Osteocyte (in vitro differentiated cells): ENCODE measurements around the gene PITPNM3. TPM values are rescaled to one million over a fixed set of nuclear protein-coding genes. Genes with fewer than 3 reads are reported as not detected.

ENCODE experiments used
- DNase-seq: peaks from one replicate; pipeline ENCODE4 v3.0.0; 2021; ENCODE audit warnings: mixed read lengths; ENCODE audit not compliant: unreplicated experiment; ENCODE audit errors: extremely low spot score
- H3K27ac Mint-ChIP-seq: one replicate; pipeline ENCODE4 v1.8.0; 2021; ENCODE audit warnings: mild to moderate bottlenecking, mixed read lengths; ENCODE audit not compliant: unreplicated experiment
- H3K27me3 Mint-ChIP-seq: one replicate; pipeline ENCODE4 v1.8.0; 2021; ENCODE audit warnings: mixed read lengths; ENCODE audit not compliant: unreplicated experiment
- H3K36me3 Mint-ChIP-seq: one replicate; pipeline ENCODE4 v1.8.0; 2021; ENCODE audit warnings: mixed read lengths; ENCODE audit not compliant: unreplicated experiment
- H3K4me1 Mint-ChIP-seq: one replicate; pipeline ENCODE4 v1.8.0; 2021; ENCODE audit warnings: mixed read lengths; ENCODE audit not compliant: unreplicated experiment
- H3K4me3 Mint-ChIP-seq: one replicate; pipeline ENCODE4 v1.8.0; 2021; ENCODE audit warnings: mild to moderate bottlenecking, moderate library complexity, mixed read lengths; ENCODE audit not compliant: unreplicated experiment
- H3K9me3 Mint-ChIP-seq: one replicate; pipeline ENCODE4 v1.8.0; 2021; ENCODE audit warnings: mixed read lengths; ENCODE audit not compliant: unreplicated experiment
- CTCF ChIP-seq: fragments of 200-600 bp; sonication (generic); IDR thresholded peaks from 2 replicates; pipeline ENCODE4 v1.5.0; 2021; ENCODE audit warnings: antibody characterized with exemption, mild to moderate bottlenecking, moderate library complexity
- total RNA-seq: library from RNA; stranded (reverse); gene quantifications from 2 replicates; pipeline ENCODE4 v1.2.1, GENCODE V29; 2021

Gene PITPNM3
- total RNA-seq, 1 donor from 2014 or later: 0.94 TPM

- H3K4me3 Mint-ChIP-seq: no peak overlapping the region
- H3K27me3 Mint-ChIP-seq: peaks cover 6% of the 10 kb centered on the region
- no peak for TF ChIP-seq CTCF
- H3K4me1 Mint-ChIP-seq: peaks cover 13% of the 10 kb centered on the region
- no peak for DNase-seq
- peaks cover 2% of the 10 kb centered on the region for H3K36me3 Mint-ChIP-seq
- H3K9me3 Mint-ChIP-seq: no peaks in the 10 kb centered on the region
- no peak overlapping the region for H3K27ac Mint-ChIP-seq
These were observed 102.9 kb downstream of the PITPNM3 start for GRCh38 chr17:6453279-6454024.

GRCh38 chr17:6452471-6453266 is 103.7 kb downstream of the PITPNM3 start:
- no peak for TF ChIP-seq CTCF
- peaks cover 2% of the 10 kb centered on the region for H3K36me3 Mint-ChIP-seq
- H3K9me3 Mint-ChIP-seq: no peaks in the 10 kb centered on the region
- DNase-seq: no peak
- no peak overlapping the region for H3K27ac Mint-ChIP-seq
- peaks cover 13% of the 10 kb centered on the region for H3K4me1 Mint-ChIP-seq
- H3K4me3 Mint-ChIP-seq: no peak overlapping the region
- peaks cover 6% of the 10 kb centered on the region for H3K27me3 Mint-ChIP-seq

GRCh38 chr17:6450926-6451832 is 105.2 kb downstream of the PITPNM3 start:
- Mint-ChIP-seq H3K27ac (no peak overlapping the region), H3K4me3 (no peak overlapping the region)

GRCh38 chr17:6449307-6449706 is 107.0 kb downstream of the PITPNM3 start:
- no peak for TF ChIP-seq CTCF
- Mint-ChIP-seq H3K4me1 (peaks cover 12% of the 10 kb centered on the region), H3K27me3 (no peaks in the 10 kb centered on the region), H3K4me3 (no peak overlapping the region), H3K27ac (no peak overlapping the region), H3K9me3 (no peaks in the 10 kb centered on the region), H3K36me3 (peaks cover 2% of the 10 kb centered on the region)
- DNase-seq: no peak

More at GRCh38 chr17:6450926-6451832, 105.2 kb downstream of the PITPNM3 start:
- TF ChIP-seq CTCF: no peak
- H3K36me3 Mint-ChIP-seq: peaks cover 2% of the 10 kb centered on the region
- H3K27me3 Mint-ChIP-seq: no peaks in the 10 kb centered on the region
- no peaks in the 10 kb centered on the region for H3K9me3 Mint-ChIP-seq
- H3K4me1 Mint-ChIP-seq: peaks cover 7% of the 10 kb centered on the region
- DNase-seq: no peak
